RWPE2 (cell line): ENCODE data around the gene NATD1.
A peak's percentile ranks its signal among the peaks of the same experiment; 100 is the strongest.

Experiments
- ATAC-seq: fragments of 200-7000 bp; cut with Tn5 transposase; 3 replicates; pipeline ENCODE4 v1.9.1; 2021; ENCODE audit warnings: low read depth
- DNase-seq: peaks from one replicate; pipeline ENCODE4 v3.0.0-alpha.2; 2020; ENCODE audit warnings: low spot score
- H3K27ac ChIP-seq: fragments of 450-650 bp; 2 replicates; pipeline ENCODE4 v1.5.1; 2017; ENCODE audit warnings: mild to moderate bottlenecking; ENCODE audit not compliant: poor library complexity, severe bottlenecking
- H3K27me3 ChIP-seq: fragments of 250-450 bp; sonication (Bioruptor Pico); 2 replicates; pipeline ENCODE4 v1.5.1; 2021; ENCODE audit warnings: mild to moderate bottlenecking, moderate library complexity; ENCODE audit not compliant: insufficient read depth, poor library complexity, severe bottlenecking
- H3K36me3 ChIP-seq: fragments of 250-450 bp; sonication (Bioruptor Pico); 2 replicates; pipeline ENCODE4 v1.5.1; 2020; ENCODE audit warnings: low read depth, mild to moderate bottlenecking, moderate library complexity
- H3K4me1 ChIP-seq: fragments of 250-450 bp; sonication (Bioruptor Pico); 2 replicates; pipeline ENCODE4 v1.5.1; 2021; ENCODE audit warnings: mild to moderate bottlenecking, moderate library complexity; ENCODE audit not compliant: insufficient read depth, poor library complexity, severe bottlenecking
- H3K4me3 ChIP-seq: fragments of 250-450 bp; sonication (Bioruptor Pico); 2 replicates; pipeline ENCODE4 v1.5.1; 2021; ENCODE audit warnings: mild to moderate bottlenecking, moderate library complexity; ENCODE audit not compliant: severe bottlenecking
- H3K9me3 ChIP-seq: fragments of 250-450 bp; sonication (Bioruptor Pico); 2 replicates; pipeline ENCODE4 v1.5.1; 2021; ENCODE audit warnings: mild to moderate bottlenecking, moderate library complexity; ENCODE audit not compliant: severe bottlenecking
- TF ChIP-seq, protein P1 (sequence below): fragments of 450-650 bp; IDR thresholded peaks from one replicate; pipeline ENCODE4 v1.5.1; 2017; ENCODE audit warnings: mild to moderate bottlenecking, moderate library complexity; ENCODE audit not compliant: poor library complexity, severe bottlenecking

The NATD1 gene

DNA sequence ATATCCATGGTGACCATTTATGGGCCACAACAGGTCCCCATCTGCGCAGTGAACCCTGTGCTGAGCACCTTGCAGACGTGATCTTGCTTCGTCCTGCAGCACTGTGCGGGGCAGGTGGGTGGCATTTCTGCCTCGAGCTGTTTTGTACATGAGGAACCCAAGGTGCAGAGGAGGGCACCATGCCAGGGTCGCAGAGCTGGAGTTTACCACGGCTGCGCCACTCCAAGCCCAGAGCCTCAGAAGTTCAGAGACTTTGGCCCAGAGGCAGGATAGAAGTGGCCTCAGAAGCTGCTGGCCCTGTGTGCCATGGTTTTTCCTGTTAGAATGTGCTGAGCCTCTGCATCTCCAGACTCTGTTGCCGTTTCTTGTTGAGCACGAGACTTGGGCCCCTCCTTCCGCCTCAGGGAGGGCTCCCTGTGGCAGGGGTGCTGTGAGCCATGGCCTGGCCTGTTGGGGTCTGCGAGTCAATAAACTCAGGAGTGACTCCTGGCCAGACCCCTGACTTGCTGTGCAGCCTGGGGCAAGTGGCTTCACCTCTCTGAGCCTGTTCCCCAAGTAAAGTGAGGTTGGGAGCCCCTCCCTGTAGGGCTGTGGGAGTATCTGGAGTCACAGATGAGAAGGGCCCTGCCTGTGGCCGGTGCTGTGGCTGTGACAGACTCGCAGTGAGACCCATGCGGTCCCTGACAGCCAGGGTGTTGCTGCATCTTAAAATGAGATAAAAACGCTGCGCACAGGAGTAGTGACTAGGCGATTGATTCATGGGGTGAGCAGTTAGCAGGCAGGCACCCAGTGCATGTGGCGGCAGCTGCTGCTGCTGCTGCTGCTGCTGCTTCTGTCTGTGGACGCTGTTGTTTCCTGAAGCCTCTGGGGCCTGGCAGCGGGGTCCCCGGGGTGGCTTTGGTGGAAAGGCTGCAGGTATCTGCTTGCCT, 43.2 kb upstream of the NATD1 start:
- TF ChIP-seq, protein P1, sequence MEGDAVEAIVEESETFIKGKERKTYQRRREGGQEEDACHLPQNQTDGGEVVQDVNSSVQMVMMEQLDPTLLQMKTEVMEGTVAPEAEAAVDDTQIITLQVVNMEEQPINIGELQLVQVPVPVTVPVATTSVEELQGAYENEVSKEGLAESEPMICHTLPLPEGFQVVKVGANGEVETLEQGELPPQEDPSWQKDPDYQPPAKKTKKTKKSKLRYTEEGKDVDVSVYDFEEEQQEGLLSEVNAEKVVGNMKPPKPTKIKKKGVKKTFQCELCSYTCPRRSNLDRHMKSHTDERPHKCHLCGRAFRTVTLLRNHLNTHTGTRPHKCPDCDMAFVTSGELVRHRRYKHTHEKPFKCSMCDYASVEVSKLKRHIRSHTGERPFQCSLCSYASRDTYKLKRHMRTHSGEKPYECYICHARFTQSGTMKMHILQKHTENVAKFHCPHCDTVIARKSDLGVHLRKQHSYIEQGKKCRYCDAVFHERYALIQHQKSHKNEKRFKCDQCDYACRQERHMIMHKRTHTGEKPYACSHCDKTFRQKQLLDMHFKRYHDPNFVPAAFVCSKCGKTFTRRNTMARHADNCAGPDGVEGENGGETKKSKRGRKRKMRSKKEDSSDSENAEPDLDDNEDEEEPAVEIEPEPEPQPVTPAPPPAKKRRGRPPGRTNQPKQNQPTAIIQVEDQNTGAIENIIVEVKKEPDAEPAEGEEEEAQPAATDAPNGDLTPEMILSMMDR = no peak
- Histone ChIP-seq H3K4me3 (no peak overlapping the region), H3K36me3 (peaks cover 39% of the 10 kb centered on the region), H3K9me3 (no peaks in the 10 kb centered on the region), H3K27me3 (no peaks in the 10 kb centered on the region), H3K27ac (no peak overlapping the region), H3K4me1 (no peaks in the 10 kb centered on the region)
- DNase-seq (no peak), ATAC-seq (peak; percentile 11; the same call in 1 of the 3 replicates)

DNA sequence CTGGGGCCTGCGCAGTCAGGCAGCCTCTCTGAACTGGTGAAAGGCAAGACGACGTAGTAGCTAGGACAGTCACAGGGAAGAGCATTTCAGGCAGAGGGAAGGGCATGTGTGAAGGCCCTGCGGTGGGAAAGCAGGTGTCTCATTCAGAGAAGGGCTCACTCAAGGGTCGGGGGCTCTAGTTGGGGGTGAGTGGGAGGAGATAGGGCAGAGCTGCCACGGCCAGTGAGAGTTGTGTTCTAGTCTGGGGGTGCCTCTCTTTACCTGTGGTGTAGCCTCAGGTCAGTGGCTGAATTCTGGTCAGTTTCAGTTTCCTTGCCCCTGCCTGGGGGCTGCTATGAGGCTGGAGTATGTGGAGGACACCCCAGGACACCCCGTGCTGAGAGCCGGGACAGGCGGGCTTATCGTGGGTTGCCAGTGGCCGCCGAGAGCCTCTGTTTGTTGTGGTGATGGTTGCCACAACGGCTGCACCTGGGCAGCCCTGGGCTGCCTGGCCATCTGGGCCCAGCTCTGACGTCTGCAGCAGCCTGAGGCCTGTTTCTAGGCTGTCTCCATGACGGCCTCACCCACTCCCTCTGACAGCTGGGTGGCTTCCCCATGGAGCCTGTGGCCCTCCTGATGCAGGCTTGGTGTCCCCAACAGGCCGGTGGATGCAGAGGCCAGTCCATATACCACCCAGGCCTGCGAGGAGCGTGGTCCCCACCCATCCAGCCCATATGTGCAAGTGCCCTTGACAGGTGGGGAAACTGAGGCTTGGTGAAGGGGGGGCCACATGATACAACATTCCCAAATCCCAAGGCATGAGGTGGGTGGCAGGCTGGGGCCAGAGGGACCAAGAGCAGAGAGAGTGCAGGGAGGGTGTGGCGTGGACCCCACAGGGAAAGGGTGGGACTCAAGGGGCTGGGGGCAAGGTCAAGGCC, 42.1 kb upstream of the NATD1 start:
- Histone ChIP-seq H3K27me3 (no peaks in the 10 kb centered on the region), H3K4me1 (no peaks in the 10 kb centered on the region), H3K36me3 (peaks cover 30% of the 10 kb centered on the region), H3K27ac (no peak overlapping the region), H3K4me3 (no peak overlapping the region), H3K9me3 (no peaks in the 10 kb centered on the region)
- ATAC-seq = peak; percentile 31; the same call in 2 of the 3 replicates
- DNase-seq = no peak
- TF ChIP-seq, protein P1 = no peak

DNA sequence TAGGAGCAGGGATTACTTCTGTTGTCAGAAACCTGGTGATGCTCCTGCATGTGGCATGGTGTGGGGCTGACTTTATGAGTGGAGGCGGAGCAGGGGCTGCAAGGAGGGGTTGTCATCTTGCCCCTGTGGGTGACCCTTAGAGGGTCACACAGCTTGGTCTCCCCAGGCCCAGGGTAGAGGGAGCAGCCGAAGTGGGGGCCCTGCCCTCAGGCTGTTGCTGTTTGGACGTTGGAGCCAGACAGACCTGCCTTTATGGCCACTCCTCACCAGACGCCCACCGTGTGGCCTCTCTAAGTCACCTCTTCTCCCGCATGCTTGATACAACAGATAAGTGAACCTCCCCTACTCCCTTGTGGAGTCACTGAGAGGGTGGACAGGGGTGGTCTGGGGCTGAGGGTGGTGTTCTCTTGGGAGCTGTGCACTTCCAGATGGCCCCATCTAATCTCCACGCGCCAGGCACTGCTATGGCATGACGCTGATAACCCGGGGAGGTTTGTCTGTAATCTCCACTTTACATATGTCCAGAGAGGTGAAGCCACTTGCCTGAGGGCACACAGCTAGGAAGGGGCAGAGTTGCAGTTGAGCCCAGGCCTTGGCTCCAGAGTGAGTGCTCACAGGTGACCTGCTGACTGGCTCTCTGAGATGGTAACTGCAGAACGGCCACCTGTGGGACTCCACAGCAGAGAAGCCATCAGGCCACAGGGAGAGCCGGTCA, 41.3 kb upstream of the NATD1 start:
- ATAC-seq (no peak), DNase-seq (no peak)
- Histone ChIP-seq H3K36me3 (peaks cover 23% of the 10 kb centered on the region), H3K27ac (no peak overlapping the region), H3K4me1 (no peaks in the 10 kb centered on the region), H3K9me3 (no peaks in the 10 kb centered on the region), H3K27me3 (no peaks in the 10 kb centered on the region), H3K4me3 (no peak overlapping the region)
- TF ChIP-seq, protein P1 = no peak

DNA sequence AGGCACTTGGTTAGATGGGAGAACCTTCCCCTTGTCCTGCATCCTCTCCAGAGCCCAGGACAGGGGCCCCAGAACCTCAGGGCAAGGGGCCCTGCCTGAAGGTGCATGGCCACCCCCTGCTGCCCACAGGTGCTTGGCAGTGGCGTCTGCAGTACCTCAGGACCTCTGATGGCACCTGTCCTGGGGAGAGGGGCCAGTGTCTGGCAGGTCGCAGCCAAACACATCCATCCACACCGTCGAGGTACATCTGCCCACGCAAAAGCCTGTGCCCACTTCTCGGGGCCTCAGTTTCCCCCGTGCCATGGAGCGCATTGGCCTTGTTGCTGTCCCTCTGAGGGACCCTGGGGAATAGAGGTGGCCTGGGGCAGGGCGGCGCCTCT, 40.6 kb upstream of the NATD1 start:
- DNase-seq = no peak
- Histone ChIP-seq H3K4me1 (peaks cover 3% of the 10 kb centered on the region), H3K36me3 (peaks cover 18% of the 10 kb centered on the region), H3K27ac (no peak overlapping the region), H3K4me3 (no peak overlapping the region), H3K9me3 (no peaks in the 10 kb centered on the region), H3K27me3 (no peaks in the 10 kb centered on the region)
- ATAC-seq = no peak
- TF ChIP-seq, protein P1 = no peak
